Activated CD4-positive, CD25-positive, alpha-beta regulatory T cell (primary cell): ENCODE measurements around the gene LTBR.
"Not testable (repeated sequence)": the region's sequence is repeated elsewhere in the genome, so short reads cannot be mapped to it uniquely, and the experiment has no call there.

Experiments
- DNase-seq, 4 experiments: peaks; one replicate each; lab custom pipeline; 2025; lab: John Stamatoyannopoulos, UW

LTBR gene

DNA sequence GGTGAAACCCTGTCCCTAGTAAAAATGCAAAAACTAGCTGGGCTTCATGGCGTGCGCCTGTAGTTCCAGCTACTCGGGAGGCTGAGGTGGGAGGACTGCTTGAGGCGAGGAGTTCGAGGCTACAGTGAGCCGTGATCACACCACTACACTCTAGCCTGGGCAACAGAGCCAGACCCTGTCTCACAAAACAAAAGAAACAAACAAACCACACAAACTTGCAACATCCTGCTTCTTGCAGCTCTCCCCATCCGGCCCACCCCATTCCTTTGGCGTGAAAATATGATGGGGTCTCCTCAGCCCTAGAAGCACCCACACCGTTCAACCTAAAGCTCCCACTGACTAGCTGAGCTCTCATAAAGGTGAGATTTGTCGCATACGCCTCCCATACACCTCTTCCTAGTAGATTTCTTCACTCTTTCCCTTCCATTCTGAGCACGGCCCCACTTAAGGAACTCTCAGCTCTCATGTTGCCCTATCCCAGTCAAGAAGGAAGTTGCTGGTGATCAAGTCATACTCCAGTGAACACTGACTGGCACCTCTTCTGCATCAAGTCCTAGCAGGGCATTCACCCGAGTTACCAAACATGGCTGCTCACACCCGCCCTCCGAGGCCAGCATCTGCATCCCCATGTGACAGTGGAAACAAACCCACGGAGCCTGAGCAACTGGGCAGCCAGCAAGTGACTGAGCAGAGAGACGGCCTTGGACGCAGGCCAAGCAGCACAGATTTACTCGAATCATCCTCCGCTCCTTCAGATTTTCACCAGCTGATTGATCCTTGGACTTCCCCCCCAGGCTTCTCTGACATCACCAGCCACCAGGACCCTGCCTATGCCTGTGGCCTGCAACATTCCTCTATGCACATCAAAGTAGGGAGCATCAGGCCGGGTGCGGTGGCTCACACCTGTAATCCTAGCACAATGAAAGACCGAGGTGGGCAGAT, 41.9 kb downstream of the LTBR start:
- DNase-seq, result no peak

DNA sequence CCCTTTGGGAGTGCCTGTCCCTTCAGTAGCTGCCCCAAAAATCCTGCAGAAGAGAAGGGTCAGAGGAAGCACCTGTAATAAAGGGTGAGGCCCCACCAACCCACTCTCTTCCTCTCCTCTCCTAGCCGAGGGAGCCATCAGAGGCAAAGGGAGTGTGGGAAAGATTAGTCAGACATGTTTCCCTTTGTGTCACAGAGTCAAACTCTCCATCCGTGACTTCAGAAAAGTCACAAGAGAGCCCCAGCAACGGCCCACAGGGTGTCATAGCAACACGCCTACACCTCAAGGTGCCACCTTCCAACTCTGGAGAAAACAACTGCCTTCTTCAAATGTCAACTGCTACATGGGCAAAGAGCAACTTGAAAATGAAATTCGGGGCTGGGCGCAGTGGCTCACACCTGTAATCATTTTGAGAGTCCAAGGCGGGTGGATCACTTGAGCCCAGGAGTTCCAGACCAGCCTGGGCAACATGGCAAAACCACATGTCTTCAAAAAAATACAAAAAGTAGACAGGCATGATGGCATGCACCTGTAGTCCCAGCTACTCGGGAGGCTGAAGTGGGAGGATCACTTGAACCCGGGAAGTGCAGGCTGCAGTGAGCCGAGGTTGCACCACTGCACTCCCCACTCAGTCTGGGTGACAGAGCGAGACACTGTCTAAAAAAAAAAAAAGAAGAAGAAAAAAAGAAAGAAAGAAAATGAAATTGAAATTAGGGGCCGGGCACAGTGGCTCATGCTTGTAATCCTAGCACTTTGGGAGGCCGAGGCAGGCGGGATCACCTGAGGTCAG, 43.1 kb downstream of the LTBR start:
- peak; percentile 50 to 81 (median 60) for DNase-seq

DNA sequence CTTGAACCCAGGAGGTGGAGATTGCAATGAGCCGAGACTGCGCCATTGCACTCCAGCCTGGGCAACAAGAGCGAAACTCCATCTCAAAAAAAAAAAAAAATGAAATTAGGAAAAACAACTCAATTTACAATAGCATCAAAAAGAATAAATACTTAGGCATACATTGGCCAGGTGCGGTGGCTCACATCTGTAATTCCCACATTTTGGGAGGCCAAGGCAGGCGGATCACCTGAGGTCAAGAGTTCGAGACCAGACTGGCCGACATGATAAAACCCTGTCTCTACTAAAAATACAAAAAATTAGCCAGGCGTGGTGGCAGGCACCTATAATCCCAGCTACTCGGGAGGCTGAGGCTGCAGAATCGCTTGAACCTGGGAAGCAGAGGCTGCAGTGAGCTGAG, 43.8 kb downstream of the LTBR start:
- DNase-seq, result not testable (repeated sequence)

DNA sequence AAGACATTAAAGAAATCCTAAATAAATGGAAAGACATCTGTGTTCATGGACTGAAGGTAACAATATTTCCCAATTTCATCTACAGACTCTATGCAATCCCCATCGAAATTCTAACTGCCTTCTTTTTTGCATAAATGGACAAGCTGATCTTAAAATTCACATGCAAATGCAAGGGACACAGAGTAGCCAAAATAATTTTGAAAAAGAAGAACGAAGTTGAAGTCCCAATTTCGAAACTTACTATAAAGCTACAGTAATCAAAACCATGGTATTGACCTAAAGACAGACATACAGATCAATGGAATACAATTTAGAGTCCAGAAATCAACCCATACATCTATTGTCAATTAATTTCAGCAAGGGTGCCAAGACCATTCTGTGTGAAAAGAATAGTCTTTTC, 44.4 kb downstream of the LTBR start:
- no peak for DNase-seq

DNA sequence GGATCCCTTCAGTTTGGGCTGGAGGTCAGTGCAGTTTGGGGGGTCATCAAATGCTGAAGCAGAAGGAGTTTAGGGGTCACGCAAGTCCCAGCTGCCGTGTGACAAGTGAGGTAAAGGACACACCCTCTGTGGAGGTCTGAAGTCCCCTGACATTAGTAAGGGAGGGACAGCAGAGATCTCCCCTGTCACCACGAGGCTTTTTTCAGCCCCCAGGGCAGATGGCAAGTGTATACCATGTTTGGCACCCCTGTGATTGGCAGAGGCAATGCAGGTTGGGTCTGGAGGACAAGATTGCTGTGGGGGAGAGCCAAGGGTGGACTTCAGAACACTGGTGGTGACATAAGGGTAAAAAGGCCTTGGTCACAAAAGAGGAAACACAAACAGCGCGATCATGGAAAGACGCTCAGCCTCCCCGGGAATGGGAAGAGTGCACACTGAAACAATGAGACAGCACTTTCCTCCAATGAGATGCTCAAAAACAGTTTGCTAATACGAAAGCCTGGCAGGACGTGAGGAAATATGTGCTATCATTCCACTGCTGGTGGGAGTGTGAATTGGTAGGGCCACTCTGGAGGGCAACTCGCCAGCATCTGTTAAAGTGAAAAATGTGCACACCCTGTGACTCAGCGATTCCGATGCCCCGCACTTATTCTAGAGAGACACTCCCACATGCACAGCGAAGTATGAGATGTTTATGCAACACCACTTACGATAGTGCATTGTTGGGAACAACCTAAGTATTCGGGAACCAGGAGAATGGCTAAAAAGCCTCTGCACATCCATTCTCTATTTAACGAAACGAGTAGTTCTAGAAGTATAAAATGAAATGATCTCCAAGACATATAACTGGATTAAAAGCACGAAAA, 46.4 kb downstream of the LTBR start:
- DNase-seq, result no peak

DNA sequence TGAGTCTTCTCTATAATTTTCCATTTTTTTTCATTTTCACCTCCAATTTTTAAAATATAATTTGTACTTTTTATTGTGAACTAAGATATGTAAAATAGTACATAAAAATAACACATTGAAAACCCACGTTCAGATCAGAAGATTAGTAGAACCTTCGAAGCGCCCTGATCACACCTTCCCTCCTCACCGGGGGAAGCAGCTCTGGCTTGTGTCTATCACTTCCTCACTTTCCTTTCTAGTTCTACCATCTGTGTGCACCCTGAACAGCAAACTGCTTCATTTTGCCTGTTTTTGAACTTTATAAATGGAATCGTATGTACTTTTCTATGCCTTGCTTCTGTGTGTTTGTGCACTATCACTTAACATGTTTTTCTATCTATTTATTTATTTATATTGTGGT, 49.0 kb downstream of the LTBR start:
- no peak for DNase-seq

DNA sequence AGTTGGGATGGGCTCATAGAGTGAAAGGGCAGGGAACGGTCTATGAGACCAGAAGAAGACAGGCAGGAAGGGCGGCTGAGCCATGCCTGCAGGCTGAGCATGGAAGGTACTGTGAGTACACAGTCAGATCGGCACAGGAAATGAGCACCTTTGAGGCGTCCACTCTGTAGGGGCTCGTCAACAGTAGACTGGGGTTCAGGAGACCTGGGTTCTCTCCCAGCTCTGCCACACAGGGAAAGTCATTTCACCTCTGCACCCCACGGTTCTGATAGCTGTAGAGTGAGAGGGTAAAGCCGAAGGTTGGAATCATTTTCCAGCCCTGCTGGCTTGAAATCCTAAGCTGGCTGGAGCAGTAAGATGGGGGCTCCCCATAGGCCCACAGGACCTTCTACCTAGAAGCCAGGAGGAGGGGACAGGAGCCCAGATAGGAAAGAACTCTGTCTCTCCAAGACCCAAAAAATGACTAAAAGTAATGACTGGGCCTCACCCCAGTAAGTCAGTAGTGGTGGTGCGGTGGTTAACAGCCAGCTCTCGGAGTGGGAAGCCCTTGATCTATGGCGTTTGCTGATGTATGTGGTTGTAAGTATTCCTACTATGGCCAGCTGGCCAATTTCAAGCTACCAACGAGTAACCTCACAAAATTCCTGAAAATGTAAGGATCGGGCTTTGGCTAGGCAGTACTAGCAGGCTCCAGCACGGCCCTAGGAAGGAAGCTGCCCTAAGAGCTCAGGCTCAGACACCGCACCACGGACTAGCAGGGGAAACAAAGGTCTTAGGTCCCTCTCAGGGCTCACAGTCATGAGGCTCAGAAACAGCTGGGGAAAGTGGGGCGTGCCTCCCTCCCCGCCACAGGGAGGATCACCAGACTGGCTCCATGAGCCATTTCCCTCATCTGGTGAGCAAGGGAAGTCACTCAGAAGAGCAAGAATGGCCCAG, 50.5 kb downstream of the LTBR start:
- peak in 1 of 4 experiments; percentile 33 for DNase-seq

DNA sequence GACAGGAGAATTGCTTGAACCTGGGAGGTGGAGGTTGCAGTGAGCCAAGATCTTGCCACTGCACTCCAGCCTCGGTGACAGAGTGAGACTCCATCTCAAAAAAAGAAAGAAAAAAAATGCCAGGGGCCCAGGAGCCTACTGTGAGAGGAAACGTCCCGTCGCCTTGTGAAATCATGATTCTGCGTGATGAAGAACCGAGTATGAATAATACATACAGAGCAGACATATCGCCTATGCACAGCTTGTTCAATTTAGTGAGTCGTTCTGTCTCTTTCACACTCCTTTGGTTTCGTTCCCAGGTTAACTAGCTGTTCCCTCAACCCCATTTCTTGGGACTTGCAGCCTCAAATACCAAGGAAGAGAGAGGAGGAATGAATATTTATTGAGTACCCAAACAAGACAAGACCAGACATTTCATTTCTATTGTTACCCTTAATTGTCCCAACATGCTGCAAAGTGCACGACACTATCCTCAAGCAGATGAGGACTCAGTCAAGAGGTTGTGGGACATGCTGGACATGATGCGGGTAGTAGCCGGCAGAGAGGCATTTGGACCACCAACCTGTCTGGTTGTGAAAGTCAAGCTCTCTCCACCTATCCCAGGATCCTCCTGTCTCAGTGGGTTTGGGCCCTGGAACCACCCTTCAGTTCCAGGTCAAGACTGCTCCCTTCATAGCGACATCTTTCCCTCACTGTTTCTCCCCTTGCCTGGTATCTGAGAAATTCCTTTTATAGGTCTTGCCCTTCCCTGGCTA, 52.2 kb downstream of the LTBR start:
- DNase-seq, result no peak

DNA sequence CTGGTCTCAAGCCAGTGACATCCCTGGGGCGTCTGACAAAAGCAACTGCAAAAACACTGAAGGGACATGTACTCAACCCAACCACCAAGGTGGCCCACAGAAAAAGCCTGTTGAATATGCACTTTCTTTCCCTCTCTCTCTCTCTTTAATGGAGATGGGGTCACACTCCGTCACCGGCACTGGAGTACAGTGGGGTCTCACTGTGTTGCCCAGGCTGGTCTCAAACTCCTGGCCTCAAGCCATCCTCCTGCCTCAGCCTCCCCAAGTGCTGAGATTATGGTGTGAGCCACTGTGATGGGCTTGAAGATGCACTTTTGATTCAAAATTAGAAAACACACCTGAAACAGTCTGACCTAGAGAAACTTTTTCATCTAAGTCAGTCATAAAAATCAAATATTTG, 53.6 kb downstream of the LTBR start:
- DNase-seq, result no peak

DNA sequence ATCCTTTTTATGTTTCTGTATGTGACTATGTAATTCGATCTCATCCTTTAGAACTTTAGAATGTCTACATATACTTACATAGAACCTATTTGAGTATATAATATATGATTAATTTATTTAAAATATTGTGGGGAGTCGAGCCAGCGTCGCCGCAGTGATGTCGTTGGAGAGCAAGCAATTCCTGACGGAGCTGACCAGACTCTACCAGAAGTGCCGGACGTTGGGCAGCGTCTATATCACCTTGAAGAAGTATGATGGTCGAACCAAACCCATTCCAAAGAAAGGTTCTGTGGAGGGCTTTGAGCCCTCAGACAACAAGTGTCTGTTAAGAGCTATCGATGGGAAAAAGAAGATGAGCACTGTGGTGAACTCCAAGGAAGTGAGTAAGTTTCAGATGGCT, 54.4 kb downstream of the LTBR start:
- DNase-seq, result no peak

DNA sequence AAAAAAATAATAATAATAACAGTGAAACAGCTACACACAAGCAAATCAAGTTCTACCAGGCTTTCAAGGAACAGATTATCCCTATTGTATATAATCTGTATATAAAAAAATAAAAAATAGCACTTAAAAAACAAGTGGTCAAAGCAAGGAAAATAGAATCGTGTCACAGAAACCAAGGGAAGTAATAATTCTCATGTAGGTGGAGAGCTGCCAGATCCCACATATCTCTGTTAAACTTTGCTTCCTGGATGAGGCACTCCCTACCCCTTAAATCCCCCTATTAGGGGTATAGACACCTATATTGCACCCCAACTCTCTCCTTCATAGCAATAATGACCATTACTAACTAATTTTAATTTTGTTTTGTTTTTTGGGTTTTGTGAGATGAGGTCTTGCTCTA, 56.4 kb downstream of the LTBR start:
- no peak for DNase-seq
